ENCODE measurements around the gene MRPL18. TPM values are rescaled to one million over a fixed set of nuclear protein-coding genes. Genes with fewer than 3 reads are reported as not detected.
"Not testable (repeated sequence)": the region's sequence is repeated elsewhere in the genome, so short reads cannot be mapped to it uniquely, and the experiment has no call there.

MRPL18 gene
- total RNA-seq, 1 donor from 2014 or later = 45.4 TPM

- no peak for DNase-seq
- Mint-ChIP-seq H3K9me3 (ENCODE audit: unreplicated experiment) (peaks cover 7% of the 10 kb centered on the region), H3K4me3 (ENCODE audit: unreplicated experiment) (no peak overlapping the region), H3K27ac (ENCODE audit: unreplicated experiment) (no peak overlapping the region), H3K36me3 (ENCODE audit: unreplicated experiment) (peaks cover 8% of the 10 kb centered on the region), H3K27me3 (ENCODE audit: unreplicated experiment) (peaks cover 5% of the 10 kb centered on the region), H3K4me1 (ENCODE audit: low read depth, unreplicated experiment) (no peaks in the 10 kb centered on the region)
- TF ChIP-seq CTCF (IDR thresholded peaks at IDR 0.05; ENCODE audit: partially characterized antibody, unreplicated experiment) = no peak
Observed at GRCh38 chr6:159821122-159821521, 30.9 kb downstream of the MRPL18 start.

- TF ChIP-seq CTCF (IDR thresholded peaks at IDR 0.05; ENCODE audit: partially characterized antibody, unreplicated experiment) = no peak
- Mint-ChIP-seq H3K27ac (ENCODE audit: unreplicated experiment) (no peak overlapping the region), H3K36me3 (ENCODE audit: unreplicated experiment) (peaks cover 8% of the 10 kb centered on the region)
Observed at GRCh38 chr6:159821726-159822125, 31.5 kb downstream of the MRPL18 start.

GRCh38 chr6:159823953-159824352, 33.7 kb downstream of the MRPL18 start:
- no peak for TF ChIP-seq CTCF (IDR thresholded peaks at IDR 0.05; ENCODE audit: partially characterized antibody, unreplicated experiment)
- H3K27ac Mint-ChIP-seq (ENCODE audit: unreplicated experiment) = no peak overlapping the region
- peaks cover 8% of the 10 kb centered on the region for H3K36me3 Mint-ChIP-seq (ENCODE audit: unreplicated experiment)
- H3K27me3 Mint-ChIP-seq (ENCODE audit: unreplicated experiment) = peaks cover 5% of the 10 kb centered on the region
- H3K9me3 Mint-ChIP-seq (ENCODE audit: unreplicated experiment) = peaks cover 8% of the 10 kb centered on the region
- no peak overlapping the region for H3K4me3 Mint-ChIP-seq (ENCODE audit: unreplicated experiment)
- no peaks in the 10 kb centered on the region for H3K4me1 Mint-ChIP-seq (ENCODE audit: low read depth, unreplicated experiment)
- DNase-seq = no peak

More at GRCh38 chr6:159821726-159822125, 31.5 kb downstream of the MRPL18 start:
- no peak for DNase-seq
- peaks cover 5% of the 10 kb centered on the region for H3K27me3 Mint-ChIP-seq (ENCODE audit: unreplicated experiment)
- H3K9me3 Mint-ChIP-seq (ENCODE audit: unreplicated experiment) = peaks cover 7% of the 10 kb centered on the region
- no peaks in the 10 kb centered on the region for H3K4me1 Mint-ChIP-seq (ENCODE audit: low read depth, unreplicated experiment)
- no peak overlapping the region for H3K4me3 Mint-ChIP-seq (ENCODE audit: unreplicated experiment)

- not testable (repeated sequence) for H3K4me3 Mint-ChIP-seq (ENCODE audit: unreplicated experiment); H3K4me1 Mint-ChIP-seq (ENCODE audit: low read depth, unreplicated experiment); H3K27me3 Mint-ChIP-seq (ENCODE audit: unreplicated experiment); H3K36me3 Mint-ChIP-seq (ENCODE audit: unreplicated experiment); H3K27ac Mint-ChIP-seq (ENCODE audit: unreplicated experiment); H3K9me3 Mint-ChIP-seq (ENCODE audit: unreplicated experiment); DNase-seq
Observed at GRCh38 chr6:159824690-159825089, 34.4 kb downstream of the MRPL18 start.

GRCh38 chr6:159826004-159826403, 35.7 kb downstream of the MRPL18 start:
- no peak for TF ChIP-seq CTCF (IDR thresholded peaks at IDR 0.05; ENCODE audit: partially characterized antibody, unreplicated experiment)
- H3K27me3 Mint-ChIP-seq (ENCODE audit: unreplicated experiment) = no peaks in the 10 kb centered on the region
- no peak overlapping the region for H3K27ac Mint-ChIP-seq (ENCODE audit: unreplicated experiment)
- no peak for DNase-seq
- H3K4me1 Mint-ChIP-seq (ENCODE audit: low read depth, unreplicated experiment) = peaks cover 2% of the 10 kb centered on the region
- H3K36me3 Mint-ChIP-seq (ENCODE audit: unreplicated experiment) = no peaks in the 10 kb centered on the region
- no peak overlapping the region for H3K4me3 Mint-ChIP-seq (ENCODE audit: unreplicated experiment)
- H3K9me3 Mint-ChIP-seq (ENCODE audit: unreplicated experiment) = peaks cover 3% of the 10 kb centered on the region
